ENCODE measurements around the gene KRTCAP3.

KRTCAP3 gene

DNA sequence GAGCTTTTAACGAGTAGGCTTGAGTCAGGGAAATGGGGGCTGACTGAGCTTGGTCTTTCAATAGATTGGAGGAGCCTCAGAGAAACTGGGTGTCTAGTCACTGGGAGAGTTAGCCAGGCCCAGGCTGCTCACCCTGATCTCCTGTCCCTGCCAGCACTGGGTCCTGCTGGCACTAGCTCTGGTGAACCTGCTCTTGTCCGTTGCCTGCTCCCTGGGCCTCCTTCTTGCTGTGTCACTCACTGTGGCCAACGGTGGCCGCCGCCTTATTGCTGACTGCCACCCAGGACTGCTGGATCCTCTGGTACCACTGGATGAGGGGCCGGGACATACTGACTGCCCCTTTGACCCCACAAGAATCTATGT, 720 bp downstream of the KRTCAP3 start:
- peaks cover 37 to 49% of the 10 kb centered on the region in 2 donors for H3K36me3 ChIP-seq (ENCODE audit: control insufficient read depth in 2 of 2, insufficient read depth in 2 of 2, low read length in 2 of 2)
- peak overlapping the region; percentile 41 for H3K27ac ChIP-seq (ENCODE audit: low read length)
- no peak overlapping the region for H3K4me3 ChIP-seq (ENCODE audit: low read length in 2 of 2)
- peak overlapping the region in 1 of 2 donors; percentile 42 for H3K9ac ChIP-seq (ENCODE audit: low read length in 2 of 2)
- H3K4me1 ChIP-seq (ENCODE audit: control insufficient read depth, insufficient read depth, low read length), result peaks cover 6% of the 10 kb centered on the region
- H3K9me3 ChIP-seq (ENCODE audit: control insufficient read depth in 2 of 2, low read length in 2 of 2), result no peaks in the 10 kb centered on the region
- H3K27me3 ChIP-seq (ENCODE audit: control insufficient read depth in 1 of 2, insufficient read depth in 2 of 2, low read length in 2 of 2), result no peaks in the 10 kb centered on the region

DNA sequence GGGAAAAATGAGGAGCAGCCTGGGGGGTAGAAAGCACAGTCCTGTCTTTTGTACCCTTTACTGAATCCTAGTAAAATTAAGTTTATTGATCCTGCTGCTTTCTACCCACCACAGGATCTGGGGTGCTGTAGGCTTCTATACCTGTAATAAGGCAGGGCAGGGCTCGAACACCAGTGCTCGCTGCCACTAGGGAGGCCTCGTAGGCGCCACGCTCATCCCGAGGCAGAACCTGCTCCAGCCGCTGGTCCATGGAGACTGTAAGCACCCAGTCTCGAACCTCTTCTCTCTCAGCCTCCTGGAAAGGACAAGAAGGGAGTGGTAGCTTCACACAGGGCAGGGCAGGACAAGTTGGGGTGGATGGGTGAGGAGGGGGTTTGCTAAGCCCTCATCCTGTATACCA, 3.0 kb downstream of the KRTCAP3 start:
- Histone ChIP-seq H3K36me3 (ENCODE audit: control insufficient read depth in 2 of 2, insufficient read depth in 2 of 2, low read length in 2 of 2) (peaks cover 39 to 50% of the 10 kb centered on the region in 2 donors), H3K4me1 (ENCODE audit: control insufficient read depth, insufficient read depth, low read length) (peaks cover 6% of the 10 kb centered on the region), H3K9ac (ENCODE audit: low read length in 2 of 2) (no peak overlapping the region), H3K27me3 (ENCODE audit: control insufficient read depth in 1 of 2, insufficient read depth in 2 of 2, low read length in 2 of 2) (no peaks in the 10 kb centered on the region), H3K4me3 (ENCODE audit: low read length in 2 of 2) (no peak overlapping the region), H3K27ac (ENCODE audit: low read length) (no peak overlapping the region), H3K9me3 (ENCODE audit: control insufficient read depth in 2 of 2, low read length in 2 of 2) (no peaks in the 10 kb centered on the region)

DNA sequence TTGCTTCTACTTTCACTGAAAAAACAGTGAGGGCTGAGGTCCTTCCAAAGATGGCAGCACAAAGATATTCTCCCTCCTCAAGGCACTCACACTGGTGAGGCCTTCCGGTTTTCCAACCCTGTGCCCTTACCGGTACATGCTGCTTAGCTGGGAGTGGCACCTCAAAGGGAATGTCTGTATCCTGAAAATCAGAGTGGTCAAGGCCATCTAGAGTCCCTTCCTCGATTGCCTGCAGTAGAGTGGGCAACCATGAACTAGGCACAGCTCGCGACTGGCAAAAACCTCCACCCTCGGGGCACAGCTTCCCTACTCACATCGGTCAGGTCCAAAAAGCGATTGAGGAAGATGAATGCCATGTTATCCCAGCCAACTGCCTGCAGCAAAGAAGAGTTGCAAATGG, 3.4 kb downstream of the KRTCAP3 start:
- H3K4me1 ChIP-seq (ENCODE audit: control insufficient read depth, insufficient read depth, low read length), result peaks cover 6% of the 10 kb centered on the region
- no peak overlapping the region for H3K27ac ChIP-seq (ENCODE audit: low read length)
- H3K36me3 ChIP-seq (ENCODE audit: control insufficient read depth in 2 of 2, insufficient read depth in 2 of 2, low read length in 2 of 2), result peaks cover 34 to 46% of the 10 kb centered on the region in 2 donors
- no peaks in the 10 kb centered on the region for H3K9me3 ChIP-seq (ENCODE audit: control insufficient read depth in 2 of 2, low read length in 2 of 2)
- H3K27me3 ChIP-seq (ENCODE audit: control insufficient read depth in 1 of 2, insufficient read depth in 2 of 2, low read length in 2 of 2), result no peaks in the 10 kb centered on the region
- H3K4me3 ChIP-seq (ENCODE audit: low read length in 2 of 2), result no peak overlapping the region
- H3K9ac ChIP-seq (ENCODE audit: low read length in 2 of 2), result no peak overlapping the region

DNA sequence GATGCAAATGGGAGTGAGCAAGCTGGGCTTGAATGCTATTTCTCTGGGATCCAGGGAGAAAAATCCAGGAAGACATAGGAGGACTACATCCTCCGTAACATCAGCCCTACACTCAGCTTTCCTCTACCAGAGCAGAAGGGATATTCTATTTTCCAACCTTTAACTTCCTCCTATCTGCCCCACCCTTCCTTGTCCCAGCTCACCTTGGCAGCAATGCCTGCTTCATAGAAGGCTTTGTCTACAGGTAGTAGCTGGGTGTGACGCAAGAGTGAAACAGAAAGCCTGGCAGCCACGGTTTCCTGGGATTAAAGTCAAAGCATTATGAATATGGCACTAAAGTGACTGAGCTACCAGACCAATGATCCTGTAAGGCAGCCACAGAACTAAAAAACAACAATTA, 3.9 kb downstream of the KRTCAP3 start:
- no peak overlapping the region for H3K27ac ChIP-seq (ENCODE audit: low read length)
- no peak overlapping the region for H3K4me3 ChIP-seq (ENCODE audit: low read length in 2 of 2)
- H3K9me3 ChIP-seq (ENCODE audit: control insufficient read depth in 2 of 2, low read length in 2 of 2), result no peaks in the 10 kb centered on the region
- H3K4me1 ChIP-seq (ENCODE audit: control insufficient read depth, insufficient read depth, low read length), result peaks cover 6% of the 10 kb centered on the region
- no peaks in the 10 kb centered on the region for H3K27me3 ChIP-seq (ENCODE audit: control insufficient read depth in 1 of 2, insufficient read depth in 2 of 2, low read length in 2 of 2)
- peaks cover 30 to 42% of the 10 kb centered on the region in 2 donors for H3K36me3 ChIP-seq (ENCODE audit: control insufficient read depth in 2 of 2, insufficient read depth in 2 of 2, low read length in 2 of 2)
- H3K9ac ChIP-seq (ENCODE audit: low read length in 2 of 2), result no peak overlapping the region

DNA sequence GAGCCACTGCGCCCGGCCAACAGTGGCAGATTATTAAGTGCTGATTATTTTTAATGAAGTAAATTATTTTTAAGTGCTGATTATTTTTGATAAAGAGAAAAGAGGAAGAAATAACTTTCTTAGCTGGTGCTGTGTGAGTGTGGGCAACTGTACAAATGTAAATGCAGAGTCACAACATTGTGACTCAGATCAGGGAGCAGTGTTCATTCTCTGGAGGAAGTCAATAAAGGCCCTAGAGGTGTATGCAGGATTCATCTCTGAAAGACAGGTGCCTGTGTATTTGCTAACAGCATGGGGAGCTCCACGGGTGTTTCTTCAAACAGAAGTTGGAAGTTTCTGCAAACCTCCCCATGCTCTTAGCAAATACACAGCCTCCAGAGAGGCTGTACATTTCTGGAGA, 6.2 kb downstream of the KRTCAP3 start:
- Histone ChIP-seq H3K9me3 (ENCODE audit: control insufficient read depth in 2 of 2, low read length in 2 of 2) (no peaks in the 10 kb centered on the region), H3K27ac (ENCODE audit: low read length) (no peak overlapping the region), H3K27me3 (ENCODE audit: control insufficient read depth in 1 of 2, insufficient read depth in 2 of 2, low read length in 2 of 2) (no peaks in the 10 kb centered on the region), H3K4me1 (ENCODE audit: control insufficient read depth, insufficient read depth, low read length) (no peaks in the 10 kb centered on the region), H3K36me3 (ENCODE audit: control insufficient read depth in 2 of 2, insufficient read depth in 2 of 2, low read length in 2 of 2) (peaks cover 37 to 46% of the 10 kb centered on the region in 2 donors), H3K9ac (ENCODE audit: low read length in 2 of 2) (no peak overlapping the region), H3K4me3 (ENCODE audit: low read length in 2 of 2) (no peak overlapping the region)

DNA sequence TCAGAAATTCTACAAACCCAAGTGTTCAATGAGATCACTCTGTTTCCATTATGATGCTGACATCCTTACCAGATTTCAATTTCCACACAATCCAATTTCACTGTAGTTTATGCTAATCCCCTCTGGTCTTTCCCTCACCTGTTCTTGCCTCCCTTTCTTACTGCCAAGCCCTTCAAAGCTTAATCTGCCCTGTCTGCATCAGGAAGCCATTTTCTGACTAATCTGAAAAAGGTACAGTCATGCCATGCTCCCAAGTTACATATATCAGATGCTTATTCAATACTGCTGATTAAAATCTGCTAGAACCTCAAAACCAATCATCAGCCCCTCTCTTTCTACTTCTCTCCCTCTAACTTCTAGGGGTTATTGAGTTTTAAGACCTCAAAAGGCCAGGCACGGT, 8.9 kb downstream of the KRTCAP3 start:
- Histone ChIP-seq H3K9me3 (ENCODE audit: control insufficient read depth in 2 of 2, low read length in 2 of 2) (no peaks in the 10 kb centered on the region), H3K36me3 (ENCODE audit: control insufficient read depth in 2 of 2, insufficient read depth in 2 of 2, low read length in 2 of 2) (peaks cover 48 to 59% of the 10 kb centered on the region in 2 donors), H3K4me3 (ENCODE audit: low read length in 2 of 2) (no peak overlapping the region), H3K9ac (ENCODE audit: low read length in 2 of 2) (no peak overlapping the region), H3K27me3 (ENCODE audit: control insufficient read depth in 1 of 2, insufficient read depth in 2 of 2, low read length in 2 of 2) (no peaks in the 10 kb centered on the region), H3K27ac (ENCODE audit: low read length) (no peak overlapping the region), H3K4me1 (ENCODE audit: control insufficient read depth, insufficient read depth, low read length) (no peaks in the 10 kb centered on the region)

DNA sequence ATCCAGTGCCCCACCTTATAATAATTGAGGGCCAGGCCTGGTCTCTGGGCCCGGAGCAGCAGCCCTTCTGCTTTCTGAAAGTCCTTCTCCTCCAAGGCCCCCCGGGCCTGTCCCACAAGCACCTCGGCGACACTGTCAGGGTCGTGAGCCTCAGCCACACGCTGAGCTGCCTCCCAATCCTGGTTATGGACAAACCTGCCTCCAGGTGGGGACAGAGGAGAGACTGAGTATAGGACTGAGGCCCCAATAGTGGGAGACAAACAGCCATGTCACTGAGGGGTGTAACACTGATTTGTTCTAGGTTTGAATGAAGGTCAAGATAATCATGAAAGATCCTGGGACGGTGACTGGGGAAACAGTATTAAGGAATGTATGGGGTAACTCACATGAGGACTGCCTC, 11.8 kb downstream of the KRTCAP3 start:
- Histone ChIP-seq H3K27ac (ENCODE audit: low read length) (no peak overlapping the region), H3K4me1 (ENCODE audit: control insufficient read depth, insufficient read depth, low read length) (no peaks in the 10 kb centered on the region), H3K9ac (ENCODE audit: low read length in 2 of 2) (no peak overlapping the region), H3K4me3 (ENCODE audit: low read length in 2 of 2) (no peak overlapping the region), H3K9me3 (ENCODE audit: control insufficient read depth in 2 of 2, low read length in 2 of 2) (no peaks in the 10 kb centered on the region), H3K27me3 (ENCODE audit: control insufficient read depth in 1 of 2, insufficient read depth in 2 of 2, low read length in 2 of 2) (no peaks in the 10 kb centered on the region), H3K36me3 (ENCODE audit: control insufficient read depth in 2 of 2, insufficient read depth in 2 of 2, low read length in 2 of 2) (peaks cover 55 to 66% of the 10 kb centered on the region in 2 donors)

DNA sequence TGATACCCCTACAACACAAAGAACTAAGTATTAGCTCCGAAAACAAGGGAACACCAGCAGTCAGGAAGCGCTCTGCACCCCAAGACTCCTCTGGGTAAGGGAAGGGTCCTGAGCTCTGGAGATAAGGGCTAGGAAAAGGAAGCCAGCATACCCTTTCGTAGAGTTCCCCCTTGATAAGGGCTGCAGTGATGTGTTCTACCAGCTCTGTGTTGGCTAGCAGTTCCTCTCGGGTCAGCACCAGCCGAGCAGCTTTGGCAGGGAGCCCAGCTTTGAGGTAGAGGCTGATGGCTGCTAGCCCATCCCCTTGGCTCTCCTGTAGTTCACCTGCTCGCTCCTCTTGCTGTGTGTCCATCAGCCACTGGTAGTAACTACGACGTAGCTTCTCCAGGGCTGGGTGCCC, 18.9 kb downstream of the KRTCAP3 start:
- no peaks in the 10 kb centered on the region for H3K9me3 ChIP-seq (ENCODE audit: control insufficient read depth in 2 of 2, low read length in 2 of 2)
- peaks cover 46 to 57% of the 10 kb centered on the region in 2 donors for H3K36me3 ChIP-seq (ENCODE audit: control insufficient read depth in 2 of 2, insufficient read depth in 2 of 2, low read length in 2 of 2)
- H3K9ac ChIP-seq (ENCODE audit: low read length in 2 of 2), result no peak overlapping the region
- H3K27ac ChIP-seq (ENCODE audit: low read length), result no peak overlapping the region
- no peaks in the 10 kb centered on the region for H3K27me3 ChIP-seq (ENCODE audit: control insufficient read depth in 1 of 2, insufficient read depth in 2 of 2, low read length in 2 of 2)
- no peaks in the 10 kb centered on the region for H3K4me1 ChIP-seq (ENCODE audit: control insufficient read depth, insufficient read depth, low read length)
- H3K4me3 ChIP-seq (ENCODE audit: low read length in 2 of 2), result no peak overlapping the region

DNA sequence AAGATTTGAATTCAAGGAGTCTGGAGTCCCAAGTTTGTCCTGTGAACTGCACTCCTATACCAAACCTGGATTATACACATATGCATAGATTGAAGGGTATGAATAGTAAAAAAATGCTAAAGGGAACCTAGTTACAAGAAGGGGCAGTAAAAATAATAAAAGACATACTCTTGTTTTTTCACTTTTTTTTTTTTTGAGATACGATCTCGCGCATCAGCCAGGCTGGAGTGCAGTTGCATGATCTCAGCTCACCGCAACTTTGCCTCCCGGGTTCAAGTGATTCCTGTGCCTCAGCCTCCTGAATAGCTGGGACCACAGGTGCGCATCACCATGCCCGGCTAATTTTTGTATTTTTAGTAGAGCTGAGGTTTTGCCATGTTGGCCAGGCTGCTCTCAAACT, 22.3 kb downstream of the KRTCAP3 start:
- Histone ChIP-seq H3K36me3 (ENCODE audit: control insufficient read depth in 2 of 2, insufficient read depth in 2 of 2, low read length in 2 of 2) (peaks cover 21 to 33% of the 10 kb centered on the region in 2 donors), H3K4me3 (ENCODE audit: low read length in 2 of 2) (no peak overlapping the region), H3K9me3 (ENCODE audit: control insufficient read depth in 2 of 2, low read length in 2 of 2) (no peaks in the 10 kb centered on the region), H3K4me1 (ENCODE audit: control insufficient read depth, insufficient read depth, low read length) (no peaks in the 10 kb centered on the region), H3K27me3 (ENCODE audit: control insufficient read depth in 1 of 2, insufficient read depth in 2 of 2, low read length in 2 of 2) (no peaks in the 10 kb centered on the region), H3K9ac (ENCODE audit: low read length in 2 of 2) (no peak overlapping the region), H3K27ac (ENCODE audit: low read length) (no peak overlapping the region)

DNA sequence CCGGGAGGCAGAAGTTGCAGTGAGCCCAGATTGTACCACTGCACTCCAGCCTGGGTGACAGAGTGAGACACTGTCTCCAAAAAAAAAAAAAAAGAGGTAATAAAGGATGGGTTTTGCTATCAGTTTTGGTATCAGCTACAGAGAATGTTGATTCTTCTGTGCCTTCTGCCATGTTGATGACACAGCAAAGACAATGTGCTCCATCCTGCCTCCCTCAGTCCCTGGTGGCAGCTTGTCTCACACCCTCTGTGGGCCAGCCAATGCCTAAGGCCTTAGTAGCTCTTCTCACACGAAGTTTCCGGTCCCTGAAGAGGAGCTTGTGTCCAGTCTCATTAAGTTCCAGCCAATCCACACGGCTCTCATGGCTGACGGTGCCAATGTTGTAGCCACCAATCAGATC, 29.8 kb downstream of the KRTCAP3 start:
- Histone ChIP-seq H3K27ac (ENCODE audit: low read length) (no peak overlapping the region), H3K4me3 (ENCODE audit: low read length in 2 of 2) (no peak overlapping the region), H3K9me3 (ENCODE audit: control insufficient read depth in 2 of 2, low read length in 2 of 2) (no peaks in the 10 kb centered on the region), H3K9ac (ENCODE audit: low read length in 2 of 2) (no peak overlapping the region), H3K27me3 (ENCODE audit: control insufficient read depth in 1 of 2, insufficient read depth in 2 of 2, low read length in 2 of 2) (no peaks in the 10 kb centered on the region), H3K4me1 (ENCODE audit: control insufficient read depth, insufficient read depth, low read length) (no peaks in the 10 kb centered on the region), H3K36me3 (ENCODE audit: control insufficient read depth in 2 of 2, insufficient read depth in 2 of 2, low read length in 2 of 2) (peaks cover 26% of the 10 kb centered on the region in 2 donors)

DNA sequence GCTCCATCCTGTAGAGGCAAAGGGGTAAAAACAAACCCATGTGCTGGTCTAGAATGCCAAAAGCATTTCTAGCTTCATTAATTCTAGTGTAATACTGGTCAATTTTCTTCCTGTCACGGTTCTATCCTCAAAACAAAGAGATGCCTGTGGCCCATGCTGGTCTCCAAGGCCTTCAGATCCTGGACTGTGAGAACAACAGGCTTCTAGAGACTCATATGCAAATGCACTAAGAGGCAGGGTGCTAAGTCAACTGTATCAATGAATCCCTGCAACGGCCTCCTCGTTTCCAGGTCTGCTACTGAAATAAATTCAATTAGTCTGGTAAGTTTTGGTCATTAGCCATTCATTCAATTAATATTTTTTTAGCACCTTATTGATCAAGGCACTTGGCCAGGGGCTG, 43.3 kb downstream of the KRTCAP3 start:
- Histone ChIP-seq H3K4me3 (ENCODE audit: low read length in 2 of 2) (no peak overlapping the region), H3K9ac (ENCODE audit: low read length in 2 of 2) (no peak overlapping the region), H3K4me1 (ENCODE audit: control insufficient read depth, insufficient read depth, low read length) (peaks cover 11% of the 10 kb centered on the region), H3K27me3 (ENCODE audit: control insufficient read depth in 1 of 2, insufficient read depth in 2 of 2, low read length in 2 of 2) (no peaks in the 10 kb centered on the region), H3K27ac (ENCODE audit: low read length) (no peak overlapping the region), H3K36me3 (ENCODE audit: control insufficient read depth in 2 of 2, insufficient read depth in 2 of 2, low read length in 2 of 2) (peaks cover 30 to 33% of the 10 kb centered on the region in 2 donors), H3K9me3 (ENCODE audit: control insufficient read depth in 2 of 2, low read length in 2 of 2) (no peaks in the 10 kb centered on the region)
